K562 (cell line): Measurements from ENCODE around the gene ITGB5. TPM values are rescaled to one million over a fixed set of nuclear protein-coding genes. Genes with fewer than 3 reads are reported as not detected.

Source experiments
- ATAC-seq: fragments of 200-7000 bp; cut with Tn5 transposase; 3 replicates; pipeline ENCODE4 v1.9.1; 2020; ENCODE audit warnings: moderate library complexity
- BruUV-seq: library from RNA; stranded (reverse); fragments of 400-500 nt; replicated peaks from 2 replicates; lab custom pipeline; 2021; lab: Mats Ljungman, UMichigan
- CTCF ChIA-PET: fragments of 300-600 bp; formaldehyde crosslinking; extraction: SDS; loops from one replicate; lab custom pipeline; 2021; ENCODE audit warnings: low intra/inter-chr PET ratio; lab: Yijun Ruan, JAX
- POLR2A ChIA-PET: fragments of 300-600, 350-650 bp; sonication (Branson Sonifier 250); formaldehyde crosslinking; extraction: SDS; loops from one replicate; lab custom pipeline; 2021; ENCODE audit warnings: antibody characterized with exemption, inconsistent platforms; lab: Yijun Ruan, JAX
- DNase-seq, 4 experiments: peaks; one replicate each; pipeline versions ENCODE4 v3.0.0 to v3.0.0-alpha.2; 2011 to 2018; ENCODE audit warnings: low spot score in 3 of 4, mixed read lengths in 3 of 4; ENCODE audit errors: extremely low read depth in 1 of 4
- FAIRE-seq: peaks from 2 replicates; lab custom pipeline; 2011; peaks lifted over from hg19 to GRCh38; lab: Jason Lieb, UNC
- H2AFZ ChIP-seq: 2 replicates; pipeline ENCODE4 v1.6.0; 2011; ENCODE audit warnings: low read depth, low read length, control low read depth, inconsistent platforms
- H3K27ac ChIP-seq: fragments of 200-600 bp; 3 replicates; pipeline ENCODE4 v1.8.0; 2011; ENCODE audit warnings: low read depth, mild to moderate bottlenecking, control low read depth, inconsistent platforms, low read length, moderate library complexity, mixed read lengths; ENCODE audit errors: extremely low read depth
- H3K27me3 ChIP-seq, 2 experiments: fragments of 300-600 bp in 1 of 2; 2 replicates in 1 of 2; 3 replicates in 1 of 2; pipeline versions ENCODE4 v1.6.0 to v1.8.0; 2011; ENCODE audit warnings: inconsistent platforms in 2 of 2, low read length in 2 of 2, mild to moderate bottlenecking in 1 of 2, mixed read lengths in 1 of 2, moderate library complexity in 1 of 2; ENCODE audit not compliant: control insufficient read depth in 2 of 2, insufficient read depth in 2 of 2
- H3K36me3 ChIP-seq: fragments of 300-600 bp; 3 replicates; pipeline ENCODE4 v1.8.0; 2011; ENCODE audit warnings: mild to moderate bottlenecking, low read length, inconsistent platforms; ENCODE audit not compliant: control insufficient read depth, insufficient read depth
- H3K4me1 ChIP-seq, 2 experiments: fragments of 200-600 bp in 1 of 2; replicated peaks in 1 of 2; 2 replicates in 1 of 2; 3 replicates in 1 of 2; pipeline versions ENCODE4 v1.5.1 to v1.8.0; 2011; ENCODE audit warnings: inconsistent platforms in 2 of 2, low read length in 2 of 2, mild to moderate bottlenecking in 1 of 2, mixed read lengths in 1 of 2, moderate library complexity in 1 of 2; ENCODE audit not compliant: control insufficient read depth in 2 of 2, insufficient read depth in 2 of 2
- H3K4me2 ChIP-seq: 2 replicates; pipeline ENCODE4 v1.6.1; 2011; ENCODE audit warnings: low read length, control low read depth, inconsistent platforms, mixed read lengths; ENCODE audit not compliant: insufficient read depth
- H3K4me3 ChIP-seq: fragments of 200-600 bp; sonication (generic), shearing (Covaris generic); 2 replicates; pipeline ENCODE4 v1.5.1; 2016; ENCODE audit warnings: control low read depth, inconsistent platforms
- H3K79me2 ChIP-seq: fragments of 200-600 bp; 3 replicates; pipeline ENCODE4 v1.8.0; 2011; ENCODE audit warnings: low read length, inconsistent platforms; ENCODE audit not compliant: control insufficient read depth, insufficient read depth
- H3K9ac ChIP-seq, 2 experiments: 2 replicates each; pipeline versions ENCODE4 v1.6.0 to v1.6.1; 2011; ENCODE audit warnings: low read depth in 2 of 2, low read length in 2 of 2, control low read depth in 1 of 2, inconsistent platforms in 1 of 2, mild to moderate bottlenecking in 1 of 2, mixed read lengths in 1 of 2; ENCODE audit not compliant: insufficient read depth in 1 of 2
- H3K9me1 ChIP-seq: one replicate; pipeline ENCODE4 v1.6.0; 2011; ENCODE audit warnings: inconsistent platforms, mild to moderate bottlenecking, low read length, moderate library complexity; ENCODE audit not compliant: control insufficient read depth, insufficient read depth
- H3K9me3 ChIP-seq: replicated peaks from 2 replicates; pipeline ENCODE4 v1.5.1; 2011; ENCODE audit warnings: low read depth, low read length, inconsistent platforms; ENCODE audit not compliant: control insufficient read depth, insufficient read depth
- H4K20me1 ChIP-seq: replicated peaks from 2 replicates; pipeline ENCODE4 v1.6.1; 2011; ENCODE audit warnings: low read length, inconsistent platforms, mixed read lengths; ENCODE audit not compliant: control insufficient read depth, insufficient read depth
- ESRRA ChIP-seq: fragments of 450-650 bp; IDR thresholded peaks from 2 replicates; pipeline ENCODE4 v1.6.1; 2014; ENCODE audit warnings: low read depth, mild to moderate bottlenecking, moderate library complexity, borderline replicate concordance
- GTF2A2 ChIP-seq: IDR thresholded peaks from 2 replicates; pipeline ENCODE4 v1.6.1; 2016; ENCODE audit warnings: mild to moderate bottlenecking, missing genetic modification characterization, missing compliant biosample characterization
- HLTF ChIP-seq: fragments of 450-650 bp; IDR thresholded peaks from 2 replicates; pipeline ENCODE4 v1.6.1; 2016
- IRF1 ChIP-seq: sonication (generic); formaldehyde crosslinking; IDR thresholded peaks from 2 replicates; pipeline ENCODE4 v1.8.0; 2022; ENCODE audit warnings: missing genetic modification reagents, mild to moderate bottlenecking, borderline replicate concordance
- PHTF2 ChIP-seq: fragments of 250-450 bp; sonication (Bioruptor Pico); IDR thresholded peaks from 2 replicates; pipeline ENCODE4 v1.5.0; 2021; ENCODE audit warnings: mild to moderate bottlenecking
- TARDBP ChIP-seq: fragments of 450-650 bp; IDR thresholded peaks from 2 replicates; pipeline ENCODE4 v1.6.1; 2016
- ZFP91 ChIP-seq: sonication (generic); formaldehyde crosslinking; IDR thresholded peaks from 2 replicates; pipeline ENCODE4 v1.8.0; 2022; ENCODE audit warnings: mild to moderate bottlenecking, missing genetic modification reagents
- ZNF316 ChIP-seq: fragments of 450-650 bp; IDR thresholded peaks from 2 replicates; pipeline ENCODE4 v1.6.1; 2016
- WGBS: fragments of 100-300 bp; shearing (Covaris generic); methylation state at CpG from one replicate; pipeline ENCODE4 v1.1.6; 2016; ENCODE audit warnings: low coverage, mixed read lengths; ENCODE audit not compliant: insufficient coverage; ENCODE audit errors: missing lambda C conversion rate; 5-methylcytosine and 5-hydroxymethylcytosine counted together
- in situ Hi-C: fragments of 300-500 bp; cut with MboI; formaldehyde crosslinking; loops from 4 replicates; pipeline ENCODE4 v1.15.0; 2018; ENCODE audit warnings: inconsistent platforms, mixed read lengths
- intact Hi-C: fragments of 100-400 bp; cut with micrococcal nuclease; formaldehyde crosslinking; loops from 2 replicates; pipeline ENCODE4 v1.14.2; 2022
- polyA plus RNA-seq, 8 experiments: library from polyadenylated mRNA; depleted of rRNA in 4 of 8; stranded (reverse) in 5 of 8; unstranded in 3 of 8; fragments of >200 nt; fragmentation: Nextera tagmentation in 2 of 8; fragmentation: Illumina TruSeq in 1 of 8; extraction: Ambion mirVana in 2 of 8; extraction: Trizol in 1 of 8; gene quantifications; 2 replicates each; pipeline versions ENCODE4 v1.2.1 to v1.2.3, GENCODE V29; 2011 to 2014; ENCODE audit warnings: inconsistent platforms in 1 of 8, missing spikeins in 1 of 8
- total RNA-seq, 7 experiments: library from RNA; depleted of rRNA in 6 of 7; stranded (reverse); fragments of >200 nt in 6 of 7; fragmentation: Illumina TruSeq in 2 of 7; extraction: Trizol in 2 of 7; gene quantifications; 2 replicates each; pipeline versions ENCODE4 v1.2.1 to v1.2.3, GENCODE V29; 2011 to 2021; ENCODE audit warnings: low replicate concordance in 1 of 7
- TF ChIP-seq, protein P1 (sequence below): sonication (generic); formaldehyde crosslinking; IDR thresholded peaks from 2 replicates; pipeline ENCODE4 v1.8.0; 2023; ENCODE audit warnings: missing genetic modification reagents, mild to moderate bottlenecking, borderline replicate concordance

ITGB5 gene
- total and polyA plus RNA-seq, 9 of the 15 experiments (the other 6 are each of a cell fraction or from before 2014, with no cell fraction given) = 1.7 to 46.8 (median 9.9) TPM

DNA sequence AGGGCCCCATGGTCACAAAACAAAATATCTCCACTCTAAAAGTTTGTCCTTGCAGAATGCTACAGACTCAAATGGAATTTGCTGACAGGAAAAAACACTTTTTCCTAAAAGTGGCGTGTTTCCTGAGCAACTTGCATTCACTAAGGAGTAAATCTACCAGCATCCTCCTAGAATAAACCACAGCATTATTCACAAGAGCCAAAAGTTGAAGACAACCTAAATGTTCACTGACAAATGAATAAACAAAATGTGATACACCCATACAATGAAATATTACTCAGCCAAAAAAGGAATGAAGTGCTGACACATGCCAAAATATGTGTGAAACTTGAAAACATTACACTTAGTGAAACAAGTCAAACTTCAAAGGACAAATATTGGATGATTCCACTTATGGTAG, 28.9 kb downstream of the ITGB5 start:
- ChIA-PET CTCF (no interaction called here), POLR2A (no interaction called here)
- no peaks in the 10 kb centered on the region for H3K79me2 ChIP-seq
- intact Hi-C loops (no loop called here), in situ Hi-C loops (no loop called here)
- no peaks in the 10 kb centered on the region for H3K27me3 ChIP-seq
- TF ChIP-seq ZNF316 (peak; percentile 60; the same call in 1 of the 2 replicates), HLTF (no peak), ESRRA (no peak), GTF2A2 (tag) (no peak), PHTF2 (no peak)
- H2AFZ ChIP-seq = no peak overlapping the region
- no peak overlapping the region for H3K4me2 ChIP-seq
- DNase-seq = no peak
- no peaks in the 10 kb centered on the region for H3K36me3 ChIP-seq
- H3K9me1 ChIP-seq = no peaks in the 10 kb centered on the region
- no TSS peak for BruUV-seq
- peaks cover 0 to 3% of the 10 kb centered on the region in 2 experiments; a peak in 2 of 5 replicates for H3K4me1 ChIP-seq
- no peaks in the 10 kb centered on the region for H4K20me1 ChIP-seq
- no peak overlapping the region for H3K9ac ChIP-seq
- H3K9me3 ChIP-seq = no peaks in the 10 kb centered on the region
- no peak overlapping the region for H3K4me3 ChIP-seq
- H3K27ac ChIP-seq = no peak overlapping the region
- 47% methylated on average over 1 of the region's 1 CpG for WGBS
- ATAC-seq = no peak
- FAIRE-seq = no peak

DNA sequence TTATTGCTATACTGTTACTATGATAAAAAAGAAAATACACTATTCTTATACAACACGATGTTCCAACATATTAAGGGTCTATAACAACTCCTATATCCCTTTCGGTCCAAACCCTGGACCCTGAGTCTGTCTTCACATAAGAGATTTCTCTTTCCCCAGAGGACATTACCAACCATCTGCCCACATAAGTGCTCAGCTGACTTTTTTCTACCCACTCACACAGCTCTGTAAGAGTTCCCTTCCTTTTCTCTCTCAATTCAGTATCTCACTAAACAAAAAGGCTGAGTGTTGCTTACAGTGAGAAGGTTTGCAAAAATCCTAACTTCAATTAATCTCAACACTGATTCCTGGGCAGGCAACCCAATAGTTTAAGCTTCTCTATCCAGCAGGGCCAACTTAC, 30.5 kb downstream of the ITGB5 start:
- Histone ChIP-seq H3K79me2 (no peaks in the 10 kb centered on the region), H3K27me3 (no peaks in the 10 kb centered on the region), H3K4me2 (no peak overlapping the region), H3K4me3 (no peak overlapping the region), H3K9me3 (no peaks in the 10 kb centered on the region), H2AFZ (no peak overlapping the region), H3K9me1 (no peaks in the 10 kb centered on the region), H3K4me1 (peaks cover 0 to 3% of the 10 kb centered on the region in 2 experiments; a peak in 2 of 5 replicates), H3K9ac (no peak overlapping the region), H4K20me1 (no peaks in the 10 kb centered on the region), H3K27ac (no peak overlapping the region), H3K36me3 (no peaks in the 10 kb centered on the region)
- ATAC-seq (no peak), DNase-seq (no peak), FAIRE-seq (no peak)
- BruUV-seq = no TSS peak
- ChIA-PET POLR2A (no interaction called here), CTCF (no interaction called here)
- in situ Hi-C loops = no loop called here
- WGBS = 47% methylated on average over 2 of the region's 2 CpGs
- intact Hi-C loops = no loop called here
- TF ChIP-seq, protein P1, sequence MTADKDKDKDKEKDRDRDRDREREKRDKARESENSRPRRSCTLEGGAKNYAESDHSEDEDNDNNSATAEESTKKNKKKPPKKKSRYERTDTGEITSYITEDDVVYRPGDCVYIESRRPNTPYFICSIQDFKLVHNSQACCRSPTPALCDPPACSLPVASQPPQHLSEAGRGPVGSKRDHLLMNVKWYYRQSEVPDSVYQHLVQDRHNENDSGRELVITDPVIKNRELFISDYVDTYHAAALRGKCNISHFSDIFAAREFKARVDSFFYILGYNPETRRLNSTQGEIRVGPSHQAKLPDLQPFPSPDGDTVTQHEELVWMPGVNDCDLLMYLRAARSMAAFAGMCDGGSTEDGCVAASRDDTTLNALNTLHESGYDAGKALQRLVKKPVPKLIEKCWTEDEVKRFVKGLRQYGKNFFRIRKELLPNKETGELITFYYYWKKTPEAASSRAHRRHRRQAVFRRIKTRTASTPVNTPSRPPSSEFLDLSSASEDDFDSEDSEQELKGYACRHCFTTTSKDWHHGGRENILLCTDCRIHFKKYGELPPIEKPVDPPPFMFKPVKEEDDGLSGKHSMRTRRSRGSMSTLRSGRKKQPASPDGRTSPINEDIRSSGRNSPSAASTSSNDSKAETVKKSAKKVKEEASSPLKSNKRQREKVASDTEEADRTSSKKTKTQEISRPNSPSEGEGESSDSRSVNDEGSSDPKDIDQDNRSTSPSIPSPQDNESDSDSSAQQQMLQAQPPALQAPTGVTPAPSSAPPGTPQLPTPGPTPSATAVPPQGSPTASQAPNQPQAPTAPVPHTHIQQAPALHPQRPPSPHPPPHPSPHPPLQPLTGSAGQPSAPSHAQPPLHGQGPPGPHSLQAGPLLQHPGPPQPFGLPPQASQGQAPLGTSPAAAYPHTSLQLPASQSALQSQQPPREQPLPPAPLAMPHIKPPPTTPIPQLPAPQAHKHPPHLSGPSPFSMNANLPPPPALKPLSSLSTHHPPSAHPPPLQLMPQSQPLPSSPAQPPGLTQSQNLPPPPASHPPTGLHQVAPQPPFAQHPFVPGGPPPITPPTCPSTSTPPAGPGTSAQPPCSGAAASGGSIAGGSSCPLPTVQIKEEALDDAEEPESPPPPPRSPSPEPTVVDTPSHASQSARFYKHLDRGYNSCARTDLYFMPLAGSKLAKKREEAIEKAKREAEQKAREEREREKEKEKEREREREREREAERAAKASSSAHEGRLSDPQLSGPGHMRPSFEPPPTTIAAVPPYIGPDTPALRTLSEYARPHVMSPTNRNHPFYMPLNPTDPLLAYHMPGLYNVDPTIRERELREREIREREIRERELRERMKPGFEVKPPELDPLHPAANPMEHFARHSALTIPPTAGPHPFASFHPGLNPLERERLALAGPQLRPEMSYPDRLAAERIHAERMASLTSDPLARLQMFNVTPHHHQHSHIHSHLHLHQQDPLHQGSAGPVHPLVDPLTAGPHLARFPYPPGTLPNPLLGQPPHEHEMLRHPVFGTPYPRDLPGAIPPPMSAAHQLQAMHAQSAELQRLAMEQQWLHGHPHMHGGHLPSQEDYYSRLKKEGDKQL = no peak
- TF ChIP-seq TARDBP = no peak
- no peak for TF ChIP-seq IRF1
- TF ChIP-seq ZFP91 = no peak
